Prostate gland (tissue), 2 donors: Measurements from ENCODE around the gene IL1A.

Experiments
- POLR2A ChIP-seq: fragments of 450-650 bp; IDR thresholded peaks from one replicate; pipeline ENCODE4 v1.6.1; 2016; ENCODE audit warnings: antibody characterized with exemption, mild to moderate bottlenecking
- POLR2AphosphoS5 ChIP-seq: sonication (generic); formaldehyde crosslinking; IDR thresholded peaks from one replicate; pipeline ENCODE4 v1.6.1; 2017; ENCODE audit warnings: antibody characterized with exemption
- TF ChIP-seq, protein P1 (sequence below), 4 experiments: fragments of 200-600 bp in 2 of 4; fragments of 450-650 bp in 2 of 4; sonication (generic) in 2 of 4; IDR thresholded peaks; 1 replicate in 3 of 4; 2 replicates in 1 of 4; pipeline ENCODE4 v1.5.1; 2016 to 2019; ENCODE audit warnings: antibody characterized with exemption in 4 of 4, mild to moderate bottlenecking in 2 of 4, moderate library complexity in 2 of 4

DNA sequence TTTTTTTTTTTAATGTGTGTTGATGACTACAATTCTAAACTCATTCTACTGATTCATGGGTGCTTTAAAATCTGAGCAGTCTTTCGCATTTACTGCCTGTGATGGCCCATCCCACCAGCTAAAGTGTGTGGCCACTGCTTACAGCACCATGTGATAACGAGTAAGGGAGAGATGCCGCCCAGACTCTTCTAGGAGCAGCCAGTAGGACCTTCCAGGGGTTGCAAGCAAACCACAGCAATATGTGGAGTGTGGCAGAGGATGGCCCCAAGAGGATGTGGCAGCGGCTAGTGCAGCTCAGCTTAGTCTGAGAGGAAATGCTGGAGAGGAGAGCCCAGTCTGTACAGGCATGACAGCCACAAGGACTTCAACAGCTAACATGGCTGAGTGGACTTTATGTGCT is 37.4 kb upstream of the IL1A start:
- no peak for TF ChIP-seq POLR2A
- TF ChIP-seq, protein P1, sequence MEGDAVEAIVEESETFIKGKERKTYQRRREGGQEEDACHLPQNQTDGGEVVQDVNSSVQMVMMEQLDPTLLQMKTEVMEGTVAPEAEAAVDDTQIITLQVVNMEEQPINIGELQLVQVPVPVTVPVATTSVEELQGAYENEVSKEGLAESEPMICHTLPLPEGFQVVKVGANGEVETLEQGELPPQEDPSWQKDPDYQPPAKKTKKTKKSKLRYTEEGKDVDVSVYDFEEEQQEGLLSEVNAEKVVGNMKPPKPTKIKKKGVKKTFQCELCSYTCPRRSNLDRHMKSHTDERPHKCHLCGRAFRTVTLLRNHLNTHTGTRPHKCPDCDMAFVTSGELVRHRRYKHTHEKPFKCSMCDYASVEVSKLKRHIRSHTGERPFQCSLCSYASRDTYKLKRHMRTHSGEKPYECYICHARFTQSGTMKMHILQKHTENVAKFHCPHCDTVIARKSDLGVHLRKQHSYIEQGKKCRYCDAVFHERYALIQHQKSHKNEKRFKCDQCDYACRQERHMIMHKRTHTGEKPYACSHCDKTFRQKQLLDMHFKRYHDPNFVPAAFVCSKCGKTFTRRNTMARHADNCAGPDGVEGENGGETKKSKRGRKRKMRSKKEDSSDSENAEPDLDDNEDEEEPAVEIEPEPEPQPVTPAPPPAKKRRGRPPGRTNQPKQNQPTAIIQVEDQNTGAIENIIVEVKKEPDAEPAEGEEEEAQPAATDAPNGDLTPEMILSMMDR (IDR thresholded peaks at IDR 0.05) = no peak
- TF ChIP-seq POLR2AphosphoS5 = no peak
